ENCODE results near the gene ZNF532.

- TF ChIP-seq, protein P1, sequence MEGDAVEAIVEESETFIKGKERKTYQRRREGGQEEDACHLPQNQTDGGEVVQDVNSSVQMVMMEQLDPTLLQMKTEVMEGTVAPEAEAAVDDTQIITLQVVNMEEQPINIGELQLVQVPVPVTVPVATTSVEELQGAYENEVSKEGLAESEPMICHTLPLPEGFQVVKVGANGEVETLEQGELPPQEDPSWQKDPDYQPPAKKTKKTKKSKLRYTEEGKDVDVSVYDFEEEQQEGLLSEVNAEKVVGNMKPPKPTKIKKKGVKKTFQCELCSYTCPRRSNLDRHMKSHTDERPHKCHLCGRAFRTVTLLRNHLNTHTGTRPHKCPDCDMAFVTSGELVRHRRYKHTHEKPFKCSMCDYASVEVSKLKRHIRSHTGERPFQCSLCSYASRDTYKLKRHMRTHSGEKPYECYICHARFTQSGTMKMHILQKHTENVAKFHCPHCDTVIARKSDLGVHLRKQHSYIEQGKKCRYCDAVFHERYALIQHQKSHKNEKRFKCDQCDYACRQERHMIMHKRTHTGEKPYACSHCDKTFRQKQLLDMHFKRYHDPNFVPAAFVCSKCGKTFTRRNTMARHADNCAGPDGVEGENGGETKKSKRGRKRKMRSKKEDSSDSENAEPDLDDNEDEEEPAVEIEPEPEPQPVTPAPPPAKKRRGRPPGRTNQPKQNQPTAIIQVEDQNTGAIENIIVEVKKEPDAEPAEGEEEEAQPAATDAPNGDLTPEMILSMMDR (IDR thresholded peaks at IDR 0.05), result no peak
- no peak for TF ChIP-seq EZH2phosphoT487 (IDR thresholded peaks at IDR 0.05)
- TF ChIP-seq EZH2 (IDR thresholded peaks at IDR 0.05), result no peak
These were observed 84.4 kb downstream of the ZNF532 start for GRCh38 chr18:58949031-58949430.
